NCI-H1092 treated with DMSO at 0.1 percent for 48 hours (cell line): Measurements from ENCODE around the gene MAST3.

Experiments
- DNase-seq: peaks from one replicate; lab custom pipeline; 2025; lab: John Stamatoyannopoulos, UW

The MAST3 gene

DNA sequence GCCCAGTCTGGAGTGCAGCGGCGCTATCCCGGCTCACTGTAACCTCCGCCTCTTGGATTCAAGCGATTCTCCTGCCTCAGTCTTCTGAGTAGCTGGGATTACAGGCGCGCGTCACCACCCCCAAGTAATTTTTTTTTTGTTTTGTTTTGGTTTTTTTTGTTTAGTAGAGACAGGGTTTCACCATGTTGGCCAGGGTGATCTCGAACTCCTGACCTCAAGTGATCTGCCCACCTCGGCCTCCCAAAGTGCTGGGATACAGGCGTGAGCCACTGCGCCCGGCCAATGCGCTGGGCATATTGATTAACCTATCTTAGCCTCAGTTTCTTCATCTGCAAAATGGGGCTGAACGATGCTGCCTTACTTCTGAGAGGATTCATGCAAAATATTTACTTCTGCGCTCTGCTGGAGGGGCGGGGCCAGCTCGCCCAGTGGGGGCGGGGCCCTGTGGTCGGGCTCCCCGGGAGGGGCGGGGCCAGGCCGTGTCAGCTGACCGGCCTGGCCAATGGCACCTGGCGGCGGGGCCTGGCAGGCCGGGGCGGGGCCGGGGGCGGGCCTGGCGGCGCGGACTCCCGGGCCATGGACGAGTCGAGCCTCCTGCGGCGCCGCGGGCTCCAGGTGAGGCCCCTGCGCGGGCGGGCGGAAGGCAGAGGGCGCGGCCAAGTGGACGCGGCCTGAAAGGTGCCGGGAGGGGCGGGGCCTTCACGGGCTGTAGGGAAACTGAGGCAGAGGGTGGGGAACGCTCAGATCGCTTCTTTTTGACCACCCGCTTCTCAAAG is at the start of gene MAST3:
MAST3 (plus strand) TSS at position 562 of the 776 bp plus-strand sequence; CDS start at position 577, 15 bp downstream.
- DNase-seq = no peak

DNA sequence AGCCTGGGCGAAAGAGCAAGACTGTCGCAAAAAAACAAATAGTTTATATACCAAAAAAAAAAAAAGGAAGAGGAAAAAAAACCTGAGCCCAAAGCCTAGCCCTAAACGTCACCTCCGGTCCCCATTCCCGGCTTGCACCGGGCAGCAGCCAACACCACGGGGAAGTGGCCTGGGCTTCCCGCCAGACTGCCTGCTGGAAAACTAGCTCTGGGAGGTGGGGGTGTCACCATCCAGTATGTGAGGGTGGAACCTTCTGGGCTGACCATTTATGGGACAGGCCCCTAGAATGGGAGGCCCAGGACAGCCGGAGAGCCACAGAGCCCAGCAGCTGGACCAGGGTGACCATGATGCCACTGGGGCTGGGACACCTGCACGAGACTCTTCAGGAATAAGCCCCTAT is 48.2 kb upstream of the MAST3 start:
- DNase-seq = peak; percentile 17

GRCh38 chr19:18051887-18052286 is 45.7 kb upstream of the MAST3 start:
- DNase-seq = no peak

DNA sequence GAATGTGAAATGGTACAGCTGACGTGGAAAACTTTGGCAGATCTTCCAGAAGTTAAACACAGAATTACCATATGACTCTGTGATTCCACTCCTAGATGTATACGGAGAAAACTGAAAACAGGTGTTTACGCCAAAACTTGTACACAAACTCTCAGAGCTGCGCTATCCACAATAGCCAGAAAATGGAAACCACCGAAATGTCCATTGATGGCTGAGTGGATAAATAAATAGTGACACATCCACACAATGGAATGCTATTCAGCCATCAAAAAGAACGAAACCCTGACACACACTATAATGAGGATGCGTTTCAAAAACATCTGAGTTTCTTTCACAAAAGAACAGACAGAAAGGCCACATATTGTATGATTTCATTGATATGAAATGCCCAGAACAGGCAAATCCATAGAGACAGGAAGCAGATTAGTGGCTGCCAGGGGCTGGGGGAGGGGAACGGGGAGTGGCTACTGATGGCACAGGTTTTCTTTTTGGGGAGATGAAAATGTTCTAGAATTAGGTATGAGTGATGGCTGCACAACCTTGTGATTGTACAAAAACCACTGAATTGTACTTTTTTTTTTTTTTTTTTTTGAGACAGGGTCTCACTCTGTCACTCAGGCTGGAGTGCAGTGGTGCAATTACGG is 43.9 kb upstream of the MAST3 start:
- no peak for DNase-seq

DNA sequence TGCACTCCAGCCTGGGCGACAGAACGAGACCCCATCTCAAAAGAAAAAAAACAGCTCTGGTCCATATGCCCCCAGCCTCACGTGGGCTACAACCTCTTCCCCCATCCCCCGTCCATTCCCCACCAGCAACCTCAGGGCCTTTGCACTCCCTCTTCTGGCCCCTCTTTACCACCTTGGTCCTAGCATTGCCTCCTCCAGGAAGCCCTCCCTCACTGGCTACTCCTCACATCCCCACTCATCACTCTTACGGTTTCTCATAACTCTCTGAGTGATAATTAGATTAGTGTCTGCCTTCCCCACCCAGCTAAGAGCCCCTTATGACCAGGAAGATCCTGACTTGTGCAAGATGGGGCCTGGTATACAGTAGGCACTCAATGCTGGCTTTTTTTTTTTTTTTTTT is 41.6 kb upstream of the MAST3 start:
- no peak for DNase-seq

DNA sequence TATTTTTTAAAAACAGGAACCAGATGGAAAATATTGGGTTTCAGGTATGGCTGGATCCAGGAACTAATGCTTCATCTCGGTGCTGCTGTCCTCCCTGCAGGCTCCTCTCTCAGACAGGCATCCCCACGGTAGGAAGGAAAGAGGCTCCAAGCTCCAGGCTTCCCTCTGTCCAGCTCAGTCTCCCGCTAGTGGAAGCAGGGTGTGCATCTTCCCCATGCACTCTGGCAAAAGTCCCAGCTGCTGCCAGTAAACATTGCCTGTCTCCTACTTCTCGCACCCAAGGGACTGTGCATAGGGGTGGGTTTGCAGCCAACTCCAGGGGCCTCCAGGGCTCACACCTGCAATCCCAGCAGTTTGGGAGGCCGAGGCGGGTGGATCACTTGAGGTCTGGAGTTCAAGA is 40.0 kb upstream of the MAST3 start:
- no peak for DNase-seq

DNA sequence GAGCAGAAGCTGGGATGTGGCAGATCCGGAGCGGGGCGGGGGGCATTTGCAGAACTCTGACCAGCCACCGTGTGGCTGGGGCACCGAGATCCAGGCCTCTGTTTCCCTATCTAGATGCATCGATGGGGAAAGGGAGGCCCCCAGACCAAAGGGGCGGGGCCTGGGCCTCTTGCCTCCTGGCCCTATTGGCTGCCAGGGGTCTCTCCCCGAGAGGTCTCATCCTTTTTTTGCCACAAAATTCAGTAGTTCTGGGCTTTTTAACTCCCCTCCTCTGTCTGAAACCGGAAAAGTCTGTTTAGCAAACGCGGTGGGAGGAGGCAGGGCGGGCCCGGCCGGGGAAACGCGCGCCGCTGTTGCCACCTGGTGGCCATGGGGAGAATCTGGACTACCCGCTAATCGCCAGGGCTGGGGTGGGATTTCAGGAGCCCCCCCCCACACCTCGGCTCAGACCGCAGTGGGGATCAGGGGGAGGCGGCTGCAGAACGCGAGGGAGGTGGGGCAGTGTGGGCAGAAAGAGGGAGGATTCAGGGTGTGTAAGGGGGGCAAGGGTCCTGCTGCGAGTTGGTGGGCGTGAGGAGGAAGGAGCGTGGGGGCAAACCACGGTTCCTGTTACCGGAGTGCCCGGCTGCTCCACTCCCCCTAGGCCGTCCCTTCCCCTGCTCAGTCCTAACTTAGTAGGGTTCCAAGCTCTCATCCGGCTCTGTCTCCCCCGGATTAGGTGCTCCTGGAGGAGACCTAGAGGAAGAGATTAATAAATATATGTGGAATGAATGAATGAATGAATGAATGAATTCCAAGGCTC is 39.2 kb upstream of the MAST3 start:
- peak; percentile 56 for DNase-seq

DNA sequence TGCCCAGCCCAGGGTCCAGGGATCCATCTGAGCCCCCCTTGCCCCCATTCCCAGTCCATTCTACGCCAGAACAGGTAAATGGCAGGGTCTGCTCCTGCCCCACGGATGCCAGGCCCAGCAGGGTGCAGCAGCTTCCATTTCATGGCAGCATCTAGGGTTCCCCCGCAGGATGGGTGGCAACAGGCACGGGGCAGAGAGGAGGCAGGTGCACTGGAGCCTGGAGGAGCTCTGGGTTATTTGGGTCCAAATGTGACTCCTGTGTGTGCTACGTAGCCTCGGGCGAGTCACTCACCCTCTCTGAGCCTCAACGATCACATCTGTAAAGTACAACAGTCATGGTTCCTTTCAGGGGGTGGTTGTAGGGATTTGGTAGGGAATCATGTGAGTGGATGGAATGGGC is 38.3 kb upstream of the MAST3 start:
- DNase-seq = no peak

- no peak for DNase-seq
Measured at GRCh38 chr19:18059902-18060301, 37.7 kb upstream of the MAST3 start.

GRCh38 chr19:18060472-18060871 is 37.1 kb upstream of the MAST3 start:
- no peak for DNase-seq

DNA sequence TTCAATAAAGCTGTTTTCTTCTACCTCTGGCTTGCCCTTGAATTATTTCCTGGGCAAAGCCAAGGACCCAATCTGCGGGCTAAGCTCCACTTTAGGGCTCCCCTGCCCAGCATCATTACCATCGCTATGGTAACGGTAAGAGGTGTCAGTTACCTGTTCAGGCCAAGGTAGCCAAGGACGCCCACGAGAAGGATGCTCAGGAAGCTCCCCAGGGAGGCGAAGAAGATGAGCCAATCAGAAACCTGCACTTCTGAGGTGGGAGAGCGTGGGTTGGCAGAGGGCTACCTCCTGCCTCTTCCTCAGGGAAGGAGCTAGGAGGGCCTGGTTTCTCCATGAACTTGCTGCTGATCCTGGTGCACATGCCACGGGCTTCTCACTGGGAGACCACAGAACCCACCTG is 35.5 kb upstream of the MAST3 start:
- DNase-seq = no peak

DNA sequence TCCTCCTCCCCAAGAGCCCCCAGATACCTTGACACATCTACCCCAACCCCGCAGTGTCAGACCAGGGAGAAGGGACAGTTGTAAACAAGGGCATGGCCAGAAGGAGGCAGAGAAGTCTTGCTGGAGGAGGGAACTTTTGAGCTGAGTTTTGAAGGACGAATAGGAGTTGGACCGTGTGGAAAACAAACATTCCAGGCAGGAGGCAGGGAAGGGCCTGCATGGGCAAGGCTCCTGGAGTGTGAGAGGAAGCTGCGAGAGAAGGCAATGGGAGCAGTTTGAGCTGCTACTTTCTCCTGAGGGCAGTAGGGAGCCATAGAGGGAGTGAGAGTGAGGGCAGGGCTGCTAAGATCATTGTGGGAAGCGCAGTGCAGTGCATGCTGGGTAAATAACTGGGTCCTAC is 34.1 kb upstream of the MAST3 start:
- no peak for DNase-seq

DNA sequence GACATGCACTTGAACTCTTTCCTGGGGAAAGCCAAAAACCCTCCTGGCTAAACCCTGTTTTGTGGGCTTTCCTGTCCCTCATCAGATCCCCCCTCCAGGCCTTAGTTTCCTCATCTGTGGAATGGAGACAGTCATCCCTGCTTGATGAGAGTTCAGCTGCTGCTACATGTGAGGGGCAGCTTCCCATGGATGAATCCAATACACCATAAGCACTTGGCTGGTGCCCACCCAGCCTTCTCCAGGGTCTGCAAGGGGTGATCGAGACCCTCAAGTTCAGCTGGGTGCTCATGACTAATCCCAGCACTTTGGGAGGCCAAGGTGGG is 32.4 kb upstream of the MAST3 start:
- DNase-seq = no peak

DNA sequence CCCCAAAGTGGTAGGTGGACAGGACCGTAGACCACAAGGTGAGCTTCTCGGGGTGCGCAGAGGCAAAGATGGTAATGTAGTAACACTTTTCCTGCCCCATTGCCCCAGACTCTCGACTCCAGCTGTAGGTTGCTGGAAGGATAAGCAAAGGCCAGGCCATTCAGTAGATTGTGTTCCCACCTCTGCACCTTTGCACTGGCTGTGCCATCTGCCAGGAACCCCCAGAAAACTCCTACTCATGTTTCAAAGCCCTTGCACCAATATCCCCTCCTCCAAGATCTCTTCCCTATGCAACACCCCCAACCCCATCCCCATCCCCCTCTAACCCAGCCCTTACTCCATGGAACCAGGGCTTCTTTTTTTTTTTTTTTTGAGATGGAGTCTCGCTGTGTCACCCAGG is 29.2 kb upstream of the MAST3 start:
- no peak for DNase-seq

DNA sequence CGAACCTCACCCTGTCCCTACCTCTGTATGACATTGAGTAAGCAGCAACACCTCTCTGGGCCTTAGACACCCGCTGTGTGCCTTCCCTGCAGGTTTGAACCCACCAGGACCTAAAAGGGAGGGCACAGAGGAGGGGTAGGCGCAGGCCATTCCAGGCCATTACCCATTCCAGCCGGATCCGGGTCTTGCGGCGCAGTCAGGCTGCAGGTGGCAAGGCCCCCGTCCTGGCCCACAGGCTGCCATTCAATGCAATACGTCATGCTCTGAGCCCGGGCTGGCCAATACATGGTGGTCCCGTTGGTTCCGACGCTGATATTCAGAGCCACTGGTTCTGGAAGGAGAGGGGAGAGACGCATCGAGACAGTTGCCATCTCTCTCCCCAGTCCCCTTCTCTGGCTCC is 28.2 kb upstream of the MAST3 start:
- no peak for DNase-seq

- peak; percentile 19 for DNase-seq
Measured at GRCh38 chr19:18070181-18070580, 27.4 kb upstream of the MAST3 start.

GRCh38 chr19:18072335-18072734 is 25.2 kb upstream of the MAST3 start:
- no peak for DNase-seq

DNA sequence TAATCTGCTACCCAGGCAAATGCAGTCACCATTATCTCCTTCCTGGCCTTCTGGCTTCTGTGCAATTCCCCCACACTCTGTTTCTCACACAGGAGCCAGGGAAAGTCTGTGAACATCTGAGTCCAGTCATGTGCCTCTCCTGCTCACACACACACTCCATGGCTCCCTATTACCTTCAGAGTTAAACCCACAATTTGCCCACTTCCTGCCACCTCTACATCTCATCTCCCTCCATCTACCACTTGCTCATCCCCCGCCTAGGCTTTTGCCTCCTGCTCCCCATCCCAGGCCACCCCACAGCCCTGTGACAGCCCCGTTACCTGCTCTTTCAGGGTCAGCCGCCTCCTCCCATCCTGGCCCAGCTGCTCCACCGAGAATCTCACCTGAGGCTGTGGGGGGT is 24.4 kb upstream of the MAST3 start:
- no peak for DNase-seq

DNA sequence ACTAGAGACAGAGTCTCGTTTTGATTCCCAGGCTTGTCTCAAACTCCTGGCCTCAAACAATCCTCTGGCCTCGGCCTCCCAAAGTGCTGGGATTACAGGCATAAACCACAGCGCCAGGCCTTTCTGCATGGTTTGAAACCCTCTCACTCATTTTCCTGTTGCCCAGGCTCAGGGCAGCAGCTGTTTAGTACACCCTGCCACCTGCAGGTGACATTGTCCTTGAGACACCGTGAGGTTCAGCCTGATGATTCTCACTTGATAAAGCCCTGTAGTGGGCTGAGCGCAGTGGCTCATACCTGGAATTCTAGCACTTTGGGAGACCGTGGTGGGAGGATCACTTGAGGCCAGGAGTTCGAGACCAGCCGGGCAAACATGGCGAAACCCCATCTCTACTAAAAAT is 23.4 kb upstream of the MAST3 start:
- DNase-seq = no peak

- no peak for DNase-seq
Measured at GRCh38 chr19:18083929-18084684, 13.5 kb upstream of the MAST3 start.

DNA sequence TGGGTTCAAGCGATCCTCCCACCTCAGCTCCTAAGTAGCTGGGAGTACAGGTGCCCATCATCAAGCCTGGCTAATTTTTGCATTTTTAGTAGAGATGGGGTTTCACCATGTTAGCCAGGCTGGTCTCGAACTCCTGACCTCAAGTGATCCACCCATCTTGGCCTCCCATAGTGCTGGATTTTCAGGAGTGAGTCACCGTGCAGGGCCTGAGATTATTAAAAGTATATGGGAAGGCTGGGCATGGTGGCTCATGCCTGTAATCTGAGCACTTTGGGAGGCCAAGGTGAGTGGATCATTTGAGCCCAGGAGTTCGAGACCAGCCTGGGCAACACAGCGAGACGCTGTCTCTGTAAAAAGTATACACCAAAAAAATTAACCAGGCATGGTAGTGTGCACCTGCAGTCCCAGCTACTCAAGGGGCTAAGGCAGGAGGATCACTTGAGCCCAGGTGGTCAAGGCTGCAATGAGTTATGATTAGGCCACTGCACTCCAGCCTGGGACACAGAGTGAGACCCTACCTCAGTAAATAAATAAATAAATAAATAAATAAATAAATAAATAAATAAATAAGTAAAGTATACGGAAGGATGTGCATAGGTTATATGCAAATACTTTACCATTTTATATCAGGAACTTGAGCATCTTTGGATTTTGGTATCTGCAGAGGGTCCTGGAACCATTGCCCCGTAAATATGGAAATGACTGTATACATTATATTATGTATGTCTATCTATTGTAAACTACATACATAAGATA is 11.7 kb upstream of the MAST3 start:
- no peak for DNase-seq
